Measurements from ENCODE around the gene LCN6.

DNA sequence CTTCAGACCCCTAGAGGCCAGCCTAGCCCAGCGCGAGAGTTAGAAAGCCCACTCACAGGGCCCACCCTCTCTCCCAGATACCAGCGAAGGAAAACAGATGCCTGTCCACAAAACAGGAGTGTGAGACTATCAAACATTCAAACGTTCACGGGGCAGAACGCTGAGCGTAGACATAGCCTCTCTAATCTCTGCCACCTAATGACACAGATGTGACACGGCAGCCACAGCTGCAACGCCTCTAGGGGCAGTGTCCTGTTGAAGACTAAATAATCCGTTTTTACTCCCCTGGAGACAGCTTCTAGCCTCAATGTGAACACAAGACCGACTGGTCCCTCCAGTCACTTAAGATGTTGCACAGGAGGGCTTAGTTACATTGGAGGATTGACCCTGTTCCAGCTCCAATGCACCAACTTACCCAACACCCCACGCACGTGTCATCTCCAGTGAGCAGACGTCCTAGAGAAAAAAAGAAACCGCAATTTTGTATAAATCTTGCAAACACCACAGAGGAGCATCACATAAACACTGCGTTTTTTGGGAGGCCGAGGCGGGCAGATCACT, 21.6 kb downstream of the LCN6 start:
- TF ChIP-seq POLR2AphosphoS5 (IDR thresholded peaks at IDR 0.05; ENCODE audit: insufficient read depth in 1 of 2, low read depth in 1 of 2) (no peak), CTCF (IDR thresholded peaks at IDR 0.05) (no peak), POLR2A (IDR thresholded peaks at IDR 0.05) (no peak)
